Fibroblast of lung (primary cell): ENCODE measurements around the gene PPP3R1. TPM values are rescaled to one million over a fixed set of nuclear protein-coding genes. Genes with fewer than 3 reads are reported as not detected.

Source experiments
- DNase-seq, 2 donors: peaks; one replicate each; pipeline versions ENCODE4 v3.0.0 to v3.0.0-alpha.2; 2010; ENCODE audit warnings: low read depth in 2 of 2
- H2AFZ ChIP-seq: 2 replicates; pipeline ENCODE4 v1.5.1; 2012; ENCODE audit warnings: low read length, control low read depth, inconsistent platforms
- H3K27ac ChIP-seq: 2 replicates; pipeline ENCODE4 v1.5.1; 2011; ENCODE audit warnings: low read length, control low read depth; ENCODE audit not compliant: insufficient read depth
- H3K27me3 ChIP-seq: 2 replicates; pipeline ENCODE4 v1.5.1; 2011; ENCODE audit warnings: mild to moderate bottlenecking, low read length; ENCODE audit not compliant: control insufficient read depth, insufficient read depth
- H3K36me3 ChIP-seq: 2 replicates; pipeline ENCODE4 v1.5.1; 2011; ENCODE audit warnings: low read length; ENCODE audit not compliant: control insufficient read depth, insufficient read depth
- H3K4me1 ChIP-seq: 2 replicates; pipeline ENCODE4 v1.5.1; 2011; ENCODE audit warnings: low read length; ENCODE audit not compliant: control insufficient read depth, insufficient read depth; ENCODE audit errors: extremely low read depth
- H3K4me2 ChIP-seq: 2 replicates; pipeline ENCODE4 v1.5.1; 2011; ENCODE audit warnings: low read length, control low read depth; ENCODE audit not compliant: insufficient read depth; ENCODE audit errors: extremely low read depth
- H3K4me3 ChIP-seq, 4 experiments: fragments of 200-600 bp in 1 of 4; sonication (generic) in 1 of 4; replicated peaks in 1 of 4; 2 replicates each; pipeline ENCODE4 v1.5.1; 2011 to 2016; ENCODE audit warnings: low read length in 4 of 4, low read depth in 3 of 4, mild to moderate bottlenecking in 3 of 4, control low read depth in 2 of 4, inconsistent platforms in 1 of 4, mixed read lengths in 1 of 4; ENCODE audit not compliant: insufficient read depth in 1 of 4; ENCODE audit errors: control extremely low read depth in 1 of 4
- H3K79me2 ChIP-seq: 2 replicates; pipeline ENCODE4 v1.5.1; 2012; ENCODE audit warnings: mild to moderate bottlenecking, low read length, inconsistent platforms; ENCODE audit not compliant: control insufficient read depth, insufficient read depth
- H3K9ac ChIP-seq: 2 replicates; pipeline ENCODE4 v1.5.1; 2011; ENCODE audit warnings: mild to moderate bottlenecking, low read length, control low read depth; ENCODE audit not compliant: insufficient read depth
- H3K9me3 ChIP-seq: 2 replicates; pipeline ENCODE4 v1.5.1; 2012; ENCODE audit warnings: low read depth, low read length; ENCODE audit not compliant: control insufficient read depth, insufficient read depth
- H4K20me1 ChIP-seq: 2 replicates; pipeline ENCODE4 v1.5.1; 2011; ENCODE audit warnings: low read length; ENCODE audit not compliant: control insufficient read depth, insufficient read depth; ENCODE audit errors: extremely low read depth
- EZH2 ChIP-seq: IDR thresholded peaks from 2 replicates; pipeline ENCODE4 v1.5.1; 2012; ENCODE audit warnings: low read length, control low read depth, mild to moderate bottlenecking; ENCODE audit errors: missing control alignments
- polyA plus RNA-seq, 2 donors: library from polyadenylated mRNA; depleted of rRNA in 1 of 2; stranded (reverse) in 1 of 2; unstranded in 1 of 2; fragments of >200 nt; gene quantifications; 2 replicates each; pipeline ENCODE4 v1.2.1, GENCODE V29; 2011 to 2012; ENCODE audit warnings: missing spikeins in 1 of 2
- total RNA-seq: library from RNA; depleted of rRNA; stranded (reverse); fragments of >200 nt; gene quantifications from 2 replicates; pipeline ENCODE4 v1.2.1, GENCODE V29; 2014
- TF ChIP-seq, protein P1 (sequence below), 2 donors: IDR thresholded peaks in 1 of 2; conservative IDR thresholded peaks in 1 of 2; 1 replicate in 1 of 2; 2 replicates in 1 of 2; pipeline ENCODE4 v1.5.1; 2011 to 2012; ENCODE audit warnings: low read length in 2 of 2, control low read depth in 1 of 2, inconsistent platforms in 1 of 2, low read depth in 1 of 2, mild to moderate bottlenecking in 1 of 2

The PPP3R1 gene
- total and polyA plus RNA-seq, 2 donors (not counting 1 experiment from before 2014, with no cell fraction given): 22.8 to 51.3 TPM

DNA sequence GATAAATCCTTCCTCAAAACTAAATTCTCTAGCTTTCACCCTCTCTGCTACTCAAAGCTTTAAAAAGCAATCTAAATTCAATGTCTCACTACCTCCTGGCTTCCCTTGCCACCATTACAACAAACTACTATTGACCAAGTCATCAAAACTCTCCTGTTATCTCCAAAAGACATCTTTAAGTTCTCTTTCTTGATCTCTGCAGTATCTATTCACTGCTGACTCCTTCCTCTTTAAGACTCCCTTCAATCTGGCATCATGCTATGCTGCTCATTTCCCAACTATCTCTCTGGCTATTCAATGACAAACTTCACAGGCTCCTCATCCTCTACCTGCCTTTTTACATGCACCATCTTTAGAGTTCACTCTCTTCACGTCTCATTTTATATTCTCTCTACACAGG lies 5.9 kb downstream of the PPP3R1 start:
- Histone ChIP-seq H4K20me1 (peaks cover 9% of the 10 kb centered on the region), H2AFZ (no peak overlapping the region)

DNA sequence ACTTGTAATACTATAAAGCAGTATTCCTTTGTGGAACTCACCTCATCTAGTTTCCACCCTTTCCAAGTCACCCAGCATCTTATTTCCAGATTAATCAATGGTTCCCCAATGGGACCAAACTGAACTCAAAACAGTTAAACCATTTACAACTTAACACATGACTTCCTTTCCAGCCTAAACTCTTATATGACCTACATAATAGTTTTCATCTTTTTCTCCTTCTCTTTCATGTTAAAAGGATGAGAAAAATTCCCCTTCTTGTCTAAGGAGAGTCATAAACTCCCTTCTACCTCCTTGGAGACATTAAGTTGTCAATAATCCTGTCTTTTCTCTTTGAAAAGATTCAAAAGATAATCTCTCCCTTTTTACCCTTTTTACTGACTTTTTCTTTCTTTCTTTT lies 6.7 kb downstream of the PPP3R1 start:
- H3K9me3 ChIP-seq: no peaks in the 10 kb centered on the region
- DNase-seq: no peak
- no peak overlapping the region for H3K27ac ChIP-seq
- no peaks in the 10 kb centered on the region for H3K36me3 ChIP-seq
- H3K9ac ChIP-seq: no peak overlapping the region
- no peak overlapping the region for H2AFZ ChIP-seq
- peaks cover 100% of the 10 kb centered on the region for H3K79me2 ChIP-seq
- H4K20me1 ChIP-seq: peaks cover 9% of the 10 kb centered on the region
- H3K4me3 ChIP-seq: no peak overlapping the region
- H3K27me3 ChIP-seq: no peaks in the 10 kb centered on the region
- H3K4me1 ChIP-seq: peaks cover 2% of the 10 kb centered on the region
- H3K4me2 ChIP-seq: no peak overlapping the region
- TF ChIP-seq, protein P1, sequence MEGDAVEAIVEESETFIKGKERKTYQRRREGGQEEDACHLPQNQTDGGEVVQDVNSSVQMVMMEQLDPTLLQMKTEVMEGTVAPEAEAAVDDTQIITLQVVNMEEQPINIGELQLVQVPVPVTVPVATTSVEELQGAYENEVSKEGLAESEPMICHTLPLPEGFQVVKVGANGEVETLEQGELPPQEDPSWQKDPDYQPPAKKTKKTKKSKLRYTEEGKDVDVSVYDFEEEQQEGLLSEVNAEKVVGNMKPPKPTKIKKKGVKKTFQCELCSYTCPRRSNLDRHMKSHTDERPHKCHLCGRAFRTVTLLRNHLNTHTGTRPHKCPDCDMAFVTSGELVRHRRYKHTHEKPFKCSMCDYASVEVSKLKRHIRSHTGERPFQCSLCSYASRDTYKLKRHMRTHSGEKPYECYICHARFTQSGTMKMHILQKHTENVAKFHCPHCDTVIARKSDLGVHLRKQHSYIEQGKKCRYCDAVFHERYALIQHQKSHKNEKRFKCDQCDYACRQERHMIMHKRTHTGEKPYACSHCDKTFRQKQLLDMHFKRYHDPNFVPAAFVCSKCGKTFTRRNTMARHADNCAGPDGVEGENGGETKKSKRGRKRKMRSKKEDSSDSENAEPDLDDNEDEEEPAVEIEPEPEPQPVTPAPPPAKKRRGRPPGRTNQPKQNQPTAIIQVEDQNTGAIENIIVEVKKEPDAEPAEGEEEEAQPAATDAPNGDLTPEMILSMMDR (conservative IDR thresholded peaks at IDR 0.05 in 1 of 2, IDR thresholded peaks at IDR 0.05 in 1 of 2; ENCODE audit: low read depth in 1 of 2, low read length in 2 of 2): no peak
- TF ChIP-seq EZH2: no peak

More for the DNA sequence above, 5.9 kb downstream of the PPP3R1 start:
- H3K4me2 ChIP-seq: no peak overlapping the region
- no peaks in the 10 kb centered on the region for H3K27me3 ChIP-seq
- no peaks in the 10 kb centered on the region for H3K36me3 ChIP-seq
- no peak overlapping the region for H3K4me3 ChIP-seq
- no peak overlapping the region for H3K9ac ChIP-seq
- H3K27ac ChIP-seq: no peak overlapping the region
- no peak for DNase-seq
- H3K79me2 ChIP-seq: peaks cover 100% of the 10 kb centered on the region
- no peaks in the 10 kb centered on the region for H3K9me3 ChIP-seq
- no peak for TF ChIP-seq EZH2
- TF ChIP-seq, protein P1 (conservative IDR thresholded peaks at IDR 0.05 in 1 of 2, IDR thresholded peaks at IDR 0.05 in 1 of 2; ENCODE audit: low read depth in 1 of 2, low read length in 2 of 2): no peak
- H3K4me1 ChIP-seq: peaks cover 2% of the 10 kb centered on the region

DNA sequence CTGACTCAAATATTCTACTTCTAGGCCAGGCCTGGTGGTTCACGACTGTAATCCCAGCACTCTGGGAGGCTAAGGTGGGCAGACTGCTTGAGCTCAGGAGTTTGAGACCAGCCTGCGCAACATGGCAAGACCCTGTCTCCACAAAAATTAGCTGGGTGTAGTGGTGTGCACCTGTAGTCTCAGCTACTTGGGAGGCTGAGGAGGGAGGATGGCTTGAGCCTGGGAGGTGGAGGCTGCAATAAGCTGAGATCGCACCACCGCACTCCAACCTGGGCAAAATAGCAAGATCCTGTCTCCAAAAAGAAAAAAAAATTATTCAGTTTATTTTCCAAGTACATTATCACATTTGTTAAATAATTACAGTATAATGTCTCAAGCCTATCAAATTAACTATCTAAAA lies 7.3 kb downstream of the PPP3R1 start:
- no peak overlapping the region for H3K4me3 ChIP-seq
- TF ChIP-seq, protein P1 (conservative IDR thresholded peaks at IDR 0.05 in 1 of 2, IDR thresholded peaks at IDR 0.05 in 1 of 2; ENCODE audit: low read depth in 1 of 2, low read length in 2 of 2): no peak
- TF ChIP-seq EZH2: no peak
- DNase-seq: no peak
- H3K36me3 ChIP-seq: no peaks in the 10 kb centered on the region
- no peak overlapping the region for H3K4me2 ChIP-seq
- no peak overlapping the region for H2AFZ ChIP-seq
- H3K27me3 ChIP-seq: no peaks in the 10 kb centered on the region
- H3K4me1 ChIP-seq: peaks cover 2% of the 10 kb centered on the region
- H4K20me1 ChIP-seq: peaks cover 9% of the 10 kb centered on the region
- H3K9me3 ChIP-seq: no peaks in the 10 kb centered on the region
- H3K9ac ChIP-seq: no peak overlapping the region
- H3K79me2 ChIP-seq: peaks cover 100% of the 10 kb centered on the region
- no peak overlapping the region for H3K27ac ChIP-seq
